Stimulated activated CD8-positive, alpha-beta memory T cell treated with anti-CD3 and anti-CD28 coated beads, Interleukin-4, amount 100 ng/mL, for 1 hour (primary cell): ENCODE results near the gene RNF39.

ENCODE experiments used
- DNase-seq, 2 donors: peaks; one replicate each; pipeline ENCODE4 v3.0.0-alpha.2; 2020; ENCODE audit warnings: low read depth in 2 of 2, low spot score in 1 of 2

RNF39 gene

DNA sequence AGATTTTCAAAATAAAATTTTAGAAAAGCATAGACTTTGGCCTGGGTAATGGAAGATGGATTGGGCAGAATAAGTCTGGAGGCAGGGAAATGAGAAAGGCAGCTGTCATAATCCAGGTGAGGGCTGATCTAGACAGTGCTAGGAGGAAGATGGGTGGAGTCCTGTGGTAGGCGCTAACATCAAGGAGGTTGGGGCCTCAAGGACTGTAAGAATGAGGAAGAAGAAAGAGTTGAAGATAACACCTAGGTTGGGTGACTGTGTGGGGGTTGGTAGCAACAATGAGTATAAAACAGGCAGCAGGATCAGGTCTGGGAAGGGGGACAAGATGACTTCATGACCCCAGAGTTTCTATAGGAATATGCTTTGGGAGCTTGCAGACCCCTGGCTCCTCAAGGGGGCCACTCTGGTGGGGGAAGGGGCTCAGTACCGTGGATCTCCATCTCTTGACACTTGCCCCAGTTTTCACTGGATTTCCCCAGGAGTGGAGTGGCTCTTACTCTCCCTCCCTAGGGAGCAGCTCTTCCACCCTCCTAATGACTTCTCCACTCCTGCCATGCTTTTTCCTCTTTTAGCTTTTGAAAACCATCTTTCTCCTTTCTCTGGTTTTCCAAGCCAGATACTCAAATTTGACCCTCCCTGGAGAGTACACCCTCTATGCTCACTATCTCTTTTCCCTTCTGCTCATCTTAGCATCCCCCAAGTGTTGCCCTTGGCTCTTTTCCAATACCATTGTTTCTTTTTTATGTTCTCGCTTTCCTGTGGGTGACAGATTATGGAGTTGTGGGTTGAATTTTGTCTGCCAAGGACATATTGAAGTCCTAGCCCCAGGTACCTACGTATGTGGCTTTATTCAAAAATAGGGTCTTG is 22.6 kb upstream of the RNF39 start:
- DNase-seq, result no peak

DNA sequence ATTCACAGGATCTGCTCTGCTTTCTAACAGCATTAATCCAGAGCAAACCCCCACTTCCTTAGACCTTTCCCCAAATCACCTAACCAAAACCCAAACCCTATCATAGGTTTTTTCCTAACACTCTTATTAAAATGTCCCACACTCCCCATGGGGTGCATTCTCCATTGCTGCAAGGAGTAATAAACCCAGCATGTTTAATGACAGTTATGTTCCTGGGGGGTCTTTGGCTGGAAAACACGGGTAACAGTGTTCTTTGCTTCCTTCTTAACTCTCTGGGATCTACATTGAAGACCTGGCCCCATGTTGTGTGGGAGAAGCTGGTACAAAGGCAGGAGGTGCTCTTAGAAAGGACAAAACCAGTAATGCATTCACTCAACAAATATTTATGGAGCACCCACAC is 21.3 kb upstream of the RNF39 start:
- no peak for DNase-seq

DNA sequence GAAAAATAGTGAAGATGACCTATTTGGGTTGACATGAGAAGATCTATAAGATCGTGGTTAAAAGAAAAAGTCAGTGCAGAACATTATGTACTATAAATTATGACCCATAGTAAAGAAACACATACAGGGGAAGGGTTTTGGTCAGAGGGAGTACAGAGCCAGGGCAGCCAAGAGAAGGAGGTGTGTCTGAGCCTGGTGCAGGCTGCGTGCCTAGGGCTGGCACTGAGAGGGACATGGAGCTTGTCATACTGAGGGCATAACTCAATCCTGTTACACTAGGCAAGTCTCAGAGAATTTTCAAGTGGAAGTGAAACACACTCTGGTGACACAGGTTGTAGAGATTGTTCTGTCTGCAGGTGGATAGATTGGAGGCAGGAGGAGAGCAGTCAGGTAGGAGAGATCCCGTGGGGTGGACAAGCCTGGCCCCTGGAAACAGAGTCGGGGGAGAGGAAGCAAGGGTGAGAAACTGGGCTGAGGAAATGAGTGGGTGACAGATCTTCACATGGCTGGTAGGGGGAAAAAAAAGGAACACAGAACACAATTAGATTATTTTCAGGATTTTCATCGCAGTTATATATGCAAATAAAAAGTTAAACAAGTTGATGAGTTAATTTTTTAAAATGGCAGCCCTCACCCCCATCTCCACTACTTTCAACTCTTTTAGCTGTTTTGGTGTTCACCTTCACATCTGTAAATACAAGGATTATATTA is 18.5 kb upstream of the RNF39 start:
- DNase-seq, result no peak

DNA sequence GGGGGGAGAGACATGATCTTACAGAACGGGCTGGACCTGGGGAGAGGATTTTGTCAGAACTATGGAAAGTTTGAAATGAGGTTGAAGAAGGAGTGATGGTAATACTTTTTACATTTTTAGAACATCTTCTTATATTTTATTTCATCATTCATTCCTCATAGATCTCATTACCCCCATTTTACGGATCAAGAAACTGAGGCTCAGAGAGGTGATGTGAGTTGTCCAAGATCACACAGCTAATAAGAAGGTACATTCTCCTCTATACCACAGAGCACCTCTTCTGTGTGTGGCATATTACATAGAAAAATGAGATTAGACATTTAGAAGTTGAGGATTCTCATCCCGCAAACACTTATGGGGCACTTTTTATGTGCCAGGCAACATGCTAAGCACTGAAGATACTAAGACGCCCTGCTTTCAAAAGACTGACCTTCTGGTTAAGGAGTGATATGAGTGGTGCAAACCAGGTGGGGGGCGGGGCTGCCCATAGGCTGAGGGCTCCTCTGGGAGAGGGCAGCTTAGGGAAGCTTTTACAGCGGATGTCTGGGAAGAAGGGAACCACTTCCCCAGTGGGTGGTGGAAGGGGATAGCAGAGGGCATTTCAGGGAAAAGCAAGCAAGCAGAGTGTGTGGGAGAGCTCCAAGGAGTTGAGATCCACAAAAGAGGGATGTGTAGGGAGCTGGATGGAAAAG is 17.4 kb upstream of the RNF39 start:
- DNase-seq, result no peak

DNA sequence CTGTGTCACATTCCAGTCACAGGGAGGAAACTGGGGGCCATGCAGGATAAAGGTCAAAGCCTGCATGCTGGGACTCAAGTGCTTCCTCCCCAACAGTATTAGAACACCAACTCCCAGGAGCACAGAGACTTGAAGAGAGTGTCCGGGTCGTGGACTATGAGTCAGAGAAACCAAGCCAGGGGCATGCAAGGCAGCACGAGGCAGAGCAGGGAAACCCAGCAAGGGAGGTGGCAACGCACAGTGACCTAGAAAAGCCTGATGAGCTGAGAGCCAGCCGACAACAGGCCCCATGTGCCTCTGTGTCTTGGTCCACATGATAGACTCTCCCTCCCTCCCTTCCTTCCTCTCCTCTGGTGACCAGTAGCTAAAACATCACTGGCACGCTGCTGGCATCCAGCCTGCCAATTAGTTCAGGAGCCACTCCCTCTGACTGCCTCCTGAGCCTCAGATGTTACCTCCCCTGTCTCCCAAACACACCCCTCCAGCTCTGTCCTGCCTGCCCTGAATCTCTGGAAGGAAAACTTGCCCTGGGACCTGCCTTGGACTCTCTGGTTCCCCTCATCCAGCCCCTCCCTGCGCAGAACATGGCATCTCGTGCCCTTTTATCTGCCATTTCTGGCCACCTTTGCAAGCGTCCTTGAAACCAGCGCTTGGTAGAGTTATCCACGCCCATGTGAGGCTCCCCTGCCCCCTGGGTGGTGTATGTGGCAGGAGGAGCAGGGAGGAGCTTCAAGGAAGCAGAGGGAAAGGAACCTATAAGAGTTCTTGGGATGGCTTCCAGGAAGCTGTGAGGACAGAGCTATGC is 16.2 kb upstream of the RNF39 start:
- DNase-seq, result no peak

DNA sequence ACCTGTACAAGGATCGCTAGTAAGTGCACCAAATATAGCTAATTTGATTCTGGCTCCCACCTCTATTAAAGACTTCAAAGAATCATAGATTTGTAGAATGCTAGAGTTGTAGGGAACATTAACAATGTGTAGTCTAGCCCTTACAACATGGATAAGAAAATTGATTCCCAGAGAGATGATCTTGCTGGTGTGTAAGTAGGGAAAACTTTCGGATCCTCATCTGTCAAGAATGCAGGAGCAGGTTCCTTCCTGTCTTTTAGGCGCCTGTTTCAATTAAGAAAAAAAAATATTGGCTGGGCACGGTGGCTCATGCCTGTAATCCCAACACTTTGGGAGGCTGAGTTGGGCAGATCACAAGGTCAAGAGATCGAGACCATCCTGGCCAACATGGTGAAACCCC is 12.3 kb upstream of the RNF39 start:
- no peak for DNase-seq

DNA sequence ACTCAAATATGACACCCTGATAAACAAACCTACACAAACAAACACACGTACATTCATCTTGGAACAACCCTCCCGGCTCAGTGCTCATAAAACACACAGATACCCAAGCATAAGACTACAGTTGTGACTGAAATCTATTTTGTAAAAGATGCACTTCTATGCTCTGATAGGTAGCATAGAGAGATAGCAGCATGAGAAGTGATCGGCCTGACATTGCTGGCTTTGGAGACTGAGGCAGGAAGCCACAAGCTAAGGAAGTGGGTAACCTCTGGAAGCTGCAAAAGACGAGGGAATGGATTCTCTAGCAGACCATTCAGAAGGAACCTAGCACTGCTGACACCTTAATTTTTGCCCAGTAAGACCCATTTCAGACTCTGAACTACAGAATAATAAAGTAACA is 1.6 kb upstream of the RNF39 start:
- DNase-seq, result no peak

DNA sequence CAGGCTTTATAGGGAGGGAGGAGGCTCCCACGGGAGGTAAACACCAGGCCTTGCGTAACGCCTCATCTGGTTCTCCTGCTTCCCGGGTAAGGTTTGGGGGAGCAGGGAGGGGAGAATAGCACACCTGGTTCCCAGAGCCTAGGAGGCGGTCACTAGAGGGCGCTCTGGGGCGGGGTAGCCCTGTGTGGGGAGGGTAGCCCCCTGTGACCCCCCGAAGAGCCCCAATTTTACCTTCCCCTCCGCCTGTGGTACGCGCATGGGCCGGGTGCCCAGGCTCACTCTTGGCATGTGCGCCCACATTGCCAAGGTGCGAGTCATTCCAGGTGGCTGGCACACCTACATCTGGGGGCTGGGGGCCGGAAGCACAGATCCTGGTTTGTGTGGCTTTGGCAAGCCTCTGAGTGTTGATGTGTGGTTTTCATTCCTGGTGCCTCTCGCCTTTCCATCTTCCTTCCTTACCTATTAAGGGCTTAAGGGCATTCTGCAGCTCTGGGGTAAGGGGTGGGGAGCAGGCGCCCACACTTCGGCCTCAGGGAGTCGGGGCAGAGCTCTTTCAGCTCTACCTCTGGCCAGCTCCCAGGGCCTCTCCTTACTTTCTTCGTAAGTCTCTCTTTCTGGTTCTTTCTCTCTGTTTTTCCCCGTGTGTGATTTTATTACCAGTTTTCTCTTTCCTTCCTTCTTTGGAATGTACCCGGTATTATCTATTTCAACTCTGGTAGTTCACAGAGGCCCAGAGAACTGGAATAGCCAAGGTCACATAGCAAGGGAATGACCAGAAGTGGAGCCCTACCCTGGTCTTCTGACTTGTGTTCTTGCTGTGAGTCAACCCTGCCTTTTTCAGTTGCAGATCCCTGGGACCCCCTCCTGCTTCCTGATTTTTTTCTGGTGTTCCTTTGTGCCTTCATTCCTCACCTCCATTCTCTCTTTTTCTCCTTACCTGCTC is 492 bp upstream of the RNF39 start:
- no peak for DNase-seq

DNA sequence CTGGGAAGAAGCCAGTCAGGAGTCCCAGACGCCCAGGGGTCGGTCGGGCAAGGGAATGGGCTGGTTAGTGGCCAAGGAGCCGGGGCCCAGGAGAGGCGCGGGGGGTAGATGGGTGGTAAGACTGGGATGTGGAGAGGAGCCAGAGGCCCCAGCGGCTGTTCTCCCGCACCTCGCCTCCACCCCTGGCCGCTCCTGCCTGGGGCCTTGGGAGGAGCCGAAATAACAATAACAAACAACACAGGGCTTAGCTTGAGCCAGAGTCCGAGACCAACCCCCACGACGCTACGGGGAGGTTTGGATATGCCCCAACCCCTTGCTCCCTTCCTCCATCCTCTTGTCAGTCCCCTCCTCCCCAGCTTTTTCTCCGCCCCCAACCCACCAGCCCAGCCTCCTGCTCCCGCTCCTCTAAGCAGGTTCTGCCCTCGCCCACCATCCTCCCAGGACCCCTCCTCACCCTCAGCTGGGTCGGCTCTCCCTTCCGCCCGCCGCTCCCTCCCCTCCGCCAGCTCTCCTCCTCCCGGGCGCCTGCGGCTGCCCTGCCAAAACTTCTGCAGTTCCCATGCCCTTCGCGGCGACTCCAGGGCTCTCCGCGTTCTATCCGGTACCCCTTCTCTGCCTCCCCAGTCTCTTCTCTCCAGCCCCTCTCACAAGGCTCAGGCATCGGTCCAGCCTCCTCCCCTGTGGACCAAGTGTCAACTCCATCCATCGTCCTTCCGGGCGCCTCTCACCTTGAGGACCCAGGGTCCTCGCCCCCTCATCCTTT is 1.1 kb downstream of the RNF39 start:
- DNase-seq, result no peak

DNA sequence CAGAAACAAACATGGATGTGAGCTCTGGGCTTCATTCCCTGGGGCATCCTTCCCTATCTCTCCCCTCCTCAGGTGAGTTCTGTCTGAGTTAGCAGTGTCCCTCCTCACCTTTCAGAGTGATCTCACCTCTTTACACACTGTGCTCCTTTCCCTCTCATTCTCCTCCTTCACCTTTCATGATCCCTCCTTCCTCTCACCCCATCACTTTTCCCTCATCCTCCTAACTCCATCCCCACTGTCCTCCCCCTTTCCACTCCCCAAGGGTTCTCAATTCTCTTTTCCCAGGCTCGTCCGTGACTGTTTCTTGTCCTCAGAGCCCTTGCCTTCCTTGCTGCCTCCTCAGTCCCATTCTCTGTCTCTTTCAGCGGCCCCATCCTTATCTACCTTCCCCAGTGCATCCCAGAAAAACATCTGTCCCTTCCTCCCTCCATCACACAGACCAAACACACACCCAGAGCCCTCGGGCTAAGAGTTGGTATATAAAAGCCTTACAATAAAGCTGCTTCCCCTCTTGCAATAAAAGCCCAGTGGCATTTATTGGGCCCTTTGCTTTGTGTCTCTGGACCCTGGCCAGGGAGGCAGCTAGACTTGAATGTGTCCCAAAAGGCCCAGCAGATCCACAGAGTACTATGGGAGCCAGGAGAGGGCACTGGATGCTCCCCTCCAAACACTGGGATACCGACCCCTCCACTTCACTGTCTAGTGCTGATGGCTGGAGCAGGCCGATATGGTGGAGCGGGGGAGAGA is 1.9 kb downstream of the RNF39 start:
- DNase-seq, result no peak

DNA sequence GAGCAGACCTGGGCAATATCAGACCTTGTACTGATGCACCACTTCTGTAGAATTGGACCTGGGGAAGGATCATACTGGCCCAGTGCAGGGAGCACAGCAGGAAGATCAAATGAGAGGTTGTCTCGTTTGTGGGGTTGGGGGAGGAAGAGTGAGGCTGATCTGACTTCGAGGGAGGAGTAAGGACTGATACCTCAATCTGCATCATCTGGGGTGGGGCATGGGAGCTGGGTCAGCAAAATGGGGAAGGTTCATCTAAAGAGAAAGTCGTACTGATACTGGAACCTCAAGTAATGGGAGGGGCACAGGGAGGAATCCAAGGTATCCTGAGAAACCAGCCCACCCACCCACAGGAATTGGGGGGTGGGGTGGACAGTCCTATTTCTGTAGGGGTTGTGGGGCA is 3.7 kb downstream of the RNF39 start:
- no peak for DNase-seq

DNA sequence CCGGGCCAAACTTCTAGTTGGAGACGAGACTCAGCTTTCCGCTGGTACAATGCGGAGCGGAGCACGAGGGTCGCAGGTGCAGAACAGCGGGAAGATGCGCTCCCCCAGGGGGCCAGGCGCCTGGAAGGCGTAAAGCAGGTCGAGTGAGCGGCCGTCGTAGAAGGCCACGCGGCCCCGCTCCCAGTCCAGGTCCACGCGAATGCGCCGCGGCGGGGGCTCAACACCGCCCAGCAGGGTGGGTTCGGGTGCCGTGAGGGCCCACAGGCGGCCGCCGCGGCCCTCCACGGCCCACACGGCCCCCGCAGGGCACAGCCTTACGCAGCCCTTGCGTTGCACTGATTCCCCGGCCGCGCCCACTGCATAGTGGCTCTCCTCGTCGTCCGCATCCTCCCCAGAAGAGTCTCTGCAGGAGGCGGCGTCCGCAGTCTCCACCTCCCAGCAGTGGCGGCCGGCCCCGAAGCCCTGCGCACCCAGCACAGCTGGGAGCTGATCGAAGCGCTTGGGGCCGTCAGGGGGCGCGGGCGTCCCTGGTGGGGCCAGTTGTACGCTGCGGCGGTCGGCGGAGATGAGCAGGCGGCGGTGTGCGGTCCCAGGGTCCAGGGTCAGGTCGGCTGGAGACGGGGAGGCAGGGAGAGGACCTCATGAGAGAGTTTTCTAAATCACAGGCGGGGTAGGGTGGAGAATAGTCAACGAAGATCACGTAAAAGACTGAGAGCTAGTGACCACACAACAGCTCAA is 4.3 kb downstream of the RNF39 start:
- DNase-seq, result no peak

DNA sequence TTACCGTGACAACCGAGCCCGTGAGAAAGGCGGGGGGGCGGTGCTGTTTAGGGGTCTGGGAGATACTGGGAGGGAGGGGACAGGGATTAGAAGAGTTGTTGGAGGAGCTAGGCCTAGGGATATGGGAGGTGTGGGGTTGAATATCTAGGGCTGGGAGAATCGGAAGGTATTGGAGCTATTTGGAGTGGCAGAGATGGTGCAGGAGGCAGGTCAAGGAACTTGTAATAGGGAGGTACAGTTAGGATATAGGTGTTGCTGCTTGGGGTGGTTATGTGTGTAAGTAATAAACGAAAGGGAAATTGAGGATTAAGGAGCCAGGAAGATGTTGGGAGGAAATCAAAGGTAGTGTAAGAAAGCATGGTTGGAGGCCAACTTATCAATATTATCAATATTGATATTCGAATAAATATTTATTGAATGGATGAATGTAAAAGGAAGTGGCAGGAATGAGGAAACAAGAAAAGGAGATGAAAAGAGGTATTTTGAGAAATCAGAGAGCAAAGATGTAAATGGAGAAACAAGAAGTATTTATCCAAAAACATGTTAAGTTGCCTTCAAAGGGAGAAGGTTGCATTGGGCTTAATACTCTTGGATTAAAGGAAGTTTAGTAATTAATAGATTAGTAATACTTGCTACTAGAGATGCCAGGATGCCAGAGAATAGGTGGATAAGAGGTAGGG is 8.0 kb downstream of the RNF39 start:
- DNase-seq, result no peak

DNA sequence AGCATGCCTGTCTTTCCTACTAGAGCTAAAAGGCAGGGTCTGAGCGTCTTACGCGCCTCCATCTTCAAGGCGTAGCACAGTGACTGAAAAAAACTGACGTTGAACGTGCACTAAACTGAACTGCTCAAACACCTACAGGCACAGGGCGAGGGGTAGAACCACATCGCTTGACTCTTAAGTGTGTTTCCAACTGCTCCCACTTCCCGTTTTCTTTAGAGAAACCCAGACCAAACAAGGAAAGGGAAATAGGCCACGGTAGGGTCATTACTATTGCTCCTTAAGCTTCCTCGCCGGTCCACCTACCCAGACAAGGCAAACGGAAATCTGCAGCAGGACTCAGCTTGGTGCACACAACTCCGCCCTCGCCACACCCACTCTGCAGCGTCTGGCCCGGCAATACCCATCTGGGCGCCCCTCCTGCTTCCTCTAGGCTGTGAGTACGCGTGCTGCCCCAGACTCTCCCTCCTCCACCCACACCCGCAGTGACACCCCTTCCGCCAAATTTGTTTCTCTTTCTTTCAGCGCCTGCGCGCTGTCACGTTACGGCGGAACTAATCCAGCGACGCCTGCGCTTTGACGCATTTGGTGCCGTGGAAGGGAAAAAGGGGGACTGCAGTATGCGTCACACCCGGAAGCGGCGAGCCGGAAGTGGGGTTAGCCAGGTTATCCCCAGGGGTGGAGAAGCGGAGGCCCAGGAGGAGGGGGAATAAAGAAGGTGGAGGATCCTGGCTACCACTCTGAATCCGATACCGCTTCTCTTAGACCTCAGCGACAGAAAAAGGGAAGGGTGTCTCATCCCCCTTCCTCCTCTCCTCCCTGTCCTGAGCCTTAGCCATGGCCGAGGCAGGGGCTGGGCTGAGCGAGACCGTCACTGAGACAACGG is 8.8 kb downstream of the RNF39 start, which contains the start of gene PPP1R11:
Gene PPP1R11, plus strand, starts transcription at position 622 of the 883 bp plus-strand sequence. Its CDS starts 213 bp downstream, at position 835.
- peak; percentile 89 to 97 for DNase-seq

DNA sequence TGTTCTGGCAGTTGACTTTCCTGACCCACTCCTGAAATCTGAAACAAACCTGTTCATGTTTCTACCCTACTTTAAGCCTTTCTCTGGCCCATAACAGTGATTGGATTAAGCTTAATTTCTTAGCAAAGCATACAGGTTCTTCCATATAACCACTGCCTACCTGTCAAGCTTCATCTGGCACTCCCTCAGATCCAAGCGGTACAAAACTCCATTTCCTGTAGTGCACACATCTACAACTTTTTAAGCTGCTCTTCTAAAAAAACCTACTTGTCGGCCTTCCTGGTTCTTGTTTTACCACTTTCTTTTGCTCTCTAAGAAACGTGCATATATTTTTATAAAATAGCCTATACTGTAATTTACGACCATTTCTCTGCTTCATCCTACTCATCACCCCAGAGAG is 9.5 kb downstream of the RNF39 start:
- DNase-seq, result no peak

DNA sequence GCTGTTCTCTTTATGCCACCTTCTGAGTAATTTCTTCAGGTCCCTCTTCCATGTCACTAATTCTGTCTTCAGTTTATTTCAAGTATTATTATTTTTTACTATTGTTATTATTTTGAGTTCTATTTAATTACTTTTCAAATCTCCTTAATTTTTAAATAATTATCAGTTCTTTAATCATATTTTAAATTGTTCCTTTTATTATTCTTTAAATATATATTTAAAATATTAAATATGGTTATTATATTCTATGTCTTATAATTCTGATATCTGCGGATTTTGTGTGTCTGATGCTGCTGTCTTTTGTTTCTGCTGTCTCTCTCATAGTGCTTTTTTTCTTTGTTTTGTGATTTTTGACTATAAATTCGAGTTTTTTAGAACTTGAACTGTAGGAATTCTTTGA is 12.3 kb downstream of the RNF39 start:
- DNase-seq, result no peak
